Colonic mucosa (tissue), 4 donors: ENCODE results near the gene DAB2IP. TPM values are rescaled to one million over a fixed set of nuclear protein-coding genes. Genes with fewer than 3 reads are reported as not detected.

Source experiments
- DNase-seq: peaks from one replicate; pipeline ENCODE4 v3.0.0-alpha.2; 2020
- H3K27ac ChIP-seq: fragments of 200-600 bp; one replicate; pipeline ENCODE4 v1.8.0; 2021
- H3K27me3 ChIP-seq: fragments of 200-600 bp; one replicate; pipeline ENCODE4 v1.8.0; 2021
- H3K36me3 ChIP-seq: fragments of 200-600 bp; one replicate; pipeline ENCODE4 v1.8.0; 2021
- H3K4me1 ChIP-seq: fragments of 200-600 bp; one replicate; pipeline ENCODE4 v1.8.0; 2021; ENCODE audit warnings: mild to moderate bottlenecking
- H3K4me3 ChIP-seq: fragments of 200-600 bp; one replicate; pipeline ENCODE4 v1.8.0; 2021
- H3K9ac ChIP-seq, 2 donors: one replicate each; pipeline ENCODE4 v1.7.0; 2013; ENCODE audit warnings: control low read depth in 2 of 2, low read depth in 2 of 2, low read length in 2 of 2
- H3K9me3 ChIP-seq: fragments of 200-600 bp; one replicate; pipeline ENCODE4 v1.8.0; 2021
- intact Hi-C: fragments of 100-400 bp; cut with DNase I; formaldehyde crosslinking; loops from one replicate; pipeline ENCODE4 v1.14.1; 2022
- total RNA-seq, 2 donors: library from RNA; stranded (reverse); fragmentation: NEBNext Ultra II Directional in 1 of 2; extraction: Animal tissue kit (Norgen Biotek cat#: 25700) in 1 of 2; gene quantifications; one replicate each; pipeline ENCODE4 v1.2.1, GENCODE V29; 2021
- TF ChIP-seq, protein P1 (sequence below): fragments of 200-600 bp; IDR thresholded peaks from one replicate; pipeline ENCODE4 v1.8.0; 2022; ENCODE audit warnings: antibody characterized with exemption, mild to moderate bottlenecking
- donor health status: healthy.
- donor health status: DM: no; HTN: no; CAD: no.
- donor health status: DM: no; HTN: no; CAD: no.

Gene DAB2IP
- total RNA-seq, 2 donors from 2014 or later, result 126 to 130 TPM

GRCh38 chr9:121637713-121638220 is 13.7 kb upstream of the DAB2IP start:
- Histone ChIP-seq H3K4me1 (peaks cover 20% of the 10 kb centered on the region), H3K27me3 (no peaks in the 10 kb centered on the region), H3K36me3 (no peaks in the 10 kb centered on the region), H3K4me3 (no peak overlapping the region), H3K9me3 (no peaks in the 10 kb centered on the region), H3K9ac (no peak overlapping the region), H3K27ac (no peak overlapping the region)
- TF ChIP-seq, protein P1, sequence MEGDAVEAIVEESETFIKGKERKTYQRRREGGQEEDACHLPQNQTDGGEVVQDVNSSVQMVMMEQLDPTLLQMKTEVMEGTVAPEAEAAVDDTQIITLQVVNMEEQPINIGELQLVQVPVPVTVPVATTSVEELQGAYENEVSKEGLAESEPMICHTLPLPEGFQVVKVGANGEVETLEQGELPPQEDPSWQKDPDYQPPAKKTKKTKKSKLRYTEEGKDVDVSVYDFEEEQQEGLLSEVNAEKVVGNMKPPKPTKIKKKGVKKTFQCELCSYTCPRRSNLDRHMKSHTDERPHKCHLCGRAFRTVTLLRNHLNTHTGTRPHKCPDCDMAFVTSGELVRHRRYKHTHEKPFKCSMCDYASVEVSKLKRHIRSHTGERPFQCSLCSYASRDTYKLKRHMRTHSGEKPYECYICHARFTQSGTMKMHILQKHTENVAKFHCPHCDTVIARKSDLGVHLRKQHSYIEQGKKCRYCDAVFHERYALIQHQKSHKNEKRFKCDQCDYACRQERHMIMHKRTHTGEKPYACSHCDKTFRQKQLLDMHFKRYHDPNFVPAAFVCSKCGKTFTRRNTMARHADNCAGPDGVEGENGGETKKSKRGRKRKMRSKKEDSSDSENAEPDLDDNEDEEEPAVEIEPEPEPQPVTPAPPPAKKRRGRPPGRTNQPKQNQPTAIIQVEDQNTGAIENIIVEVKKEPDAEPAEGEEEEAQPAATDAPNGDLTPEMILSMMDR, result no peak
- no peak for DNase-seq
- intact Hi-C loops, result loop anchor here (5.0 kb wide), 2 partner anchors 45 to 355 kb away; no protein-coding TSS in a partner anchor

- no peak for DNase-seq
- Histone ChIP-seq H3K36me3 (no peaks in the 10 kb centered on the region), H3K4me3 (no peak overlapping the region), H3K27me3 (no peaks in the 10 kb centered on the region), H3K4me1 (peaks cover 20% of the 10 kb centered on the region), H3K9me3 (no peaks in the 10 kb centered on the region), H3K27ac (no peak overlapping the region), H3K9ac (no peak overlapping the region)
- intact Hi-C loops, result loop anchor here (5.0 kb wide), 2 partner anchors 44 to 354 kb away; no protein-coding TSS in a partner anchor
- TF ChIP-seq, protein P1, result no peak
These were observed 13.0 kb upstream of the DAB2IP start for GRCh38 chr9:121638399-121638798.

DNA sequence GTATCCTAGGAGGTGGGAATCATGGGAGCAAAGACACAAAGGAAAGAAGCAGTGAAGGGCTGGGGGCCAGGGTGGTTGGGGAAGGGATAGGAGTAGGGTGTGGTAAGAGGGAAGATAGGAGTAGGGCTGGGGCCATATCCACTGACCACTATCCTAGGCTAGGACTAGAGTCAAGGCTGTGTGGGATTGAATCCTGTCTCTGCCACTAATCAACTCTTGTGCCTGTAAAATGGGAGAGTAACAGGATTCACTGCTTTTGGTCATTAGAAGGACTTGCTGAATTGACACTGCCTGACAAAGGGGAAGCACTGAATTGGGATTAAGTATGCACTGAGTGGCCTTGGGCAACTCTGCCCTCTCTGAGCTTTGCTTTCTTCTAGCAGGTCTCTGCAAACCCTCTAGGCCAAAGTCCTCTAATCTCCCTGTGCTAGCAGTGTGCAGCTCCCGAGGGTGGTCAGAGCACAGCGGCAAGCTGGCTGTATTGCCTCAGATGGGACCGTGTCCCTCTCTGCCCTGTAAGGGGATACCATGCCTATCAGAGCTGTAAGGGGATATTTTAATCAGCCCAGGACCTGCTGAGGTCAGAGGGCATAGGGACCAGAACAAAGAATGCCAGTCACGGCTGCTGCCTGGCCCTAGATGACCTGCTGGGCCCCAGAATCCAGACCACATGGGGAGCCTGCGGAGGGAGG is 12.4 kb upstream of the DAB2IP start:
- H3K9ac ChIP-seq, result no peak overlapping the region
- DNase-seq, result no peak
- H3K36me3 ChIP-seq, result no peaks in the 10 kb centered on the region
- intact Hi-C loops, result loop anchor here (5.0 kb wide), 2 partner anchors 43 to 353 kb away; no protein-coding TSS in a partner anchor
- H3K4me1 ChIP-seq, result peaks cover 16% of the 10 kb centered on the region
- no peak overlapping the region for H3K4me3 ChIP-seq
- no peak overlapping the region for H3K27ac ChIP-seq
- H3K27me3 ChIP-seq, result no peaks in the 10 kb centered on the region
- TF ChIP-seq, protein P1, result no peak
- H3K9me3 ChIP-seq, result no peaks in the 10 kb centered on the region

GRCh38 chr9:121639619-121640018 is 11.8 kb upstream of the DAB2IP start:
- Histone ChIP-seq H3K4me3 (no peak overlapping the region), H3K9me3 (no peaks in the 10 kb centered on the region), H3K4me1 (peaks cover 13% of the 10 kb centered on the region), H3K27ac (no peak overlapping the region), H3K9ac (no peak overlapping the region), H3K36me3 (no peaks in the 10 kb centered on the region), H3K27me3 (no peaks in the 10 kb centered on the region)
- intact Hi-C loops, result loop anchor here (5.0 kb wide), 2 partner anchors 43 to 353 kb away; no protein-coding TSS in a partner anchor
- DNase-seq, result no peak
- TF ChIP-seq, protein P1, result no peak

- TF ChIP-seq, protein P1, result peak; percentile 72
These were observed 11.4 kb upstream of the DAB2IP start for GRCh38 chr9:121640076-121640475.

More at GRCh38 chr9:121640076-121640475, 11.4 kb upstream of the DAB2IP start:
- intact Hi-C loops, result no loop called here
- H3K4me3 ChIP-seq, result no peak overlapping the region
- no peaks in the 10 kb centered on the region for H3K9me3 ChIP-seq
- DNase-seq, result peak; percentile 89
- H3K9ac ChIP-seq, result peak overlapping the region in 1 of 2 donors; percentile 59
- H3K4me1 ChIP-seq, result peaks cover 13% of the 10 kb centered on the region
- H3K36me3 ChIP-seq, result no peaks in the 10 kb centered on the region
- no peaks in the 10 kb centered on the region for H3K27me3 ChIP-seq
- H3K27ac ChIP-seq, result peak overlapping the region; percentile 81
